CD14-positive monocyte (primary cell): Measurements from ENCODE around the gene DMRT1. TPM values are rescaled to one million over a fixed set of nuclear protein-coding genes. Genes with fewer than 3 reads are reported as not detected.
A peak's percentile ranks its signal among the peaks of the same experiment; 100 is the strongest.

Experiments used
- DNase-seq, 3 donors: peaks; one replicate each; pipeline ENCODE4 v3.0.0-alpha.2; 2011 to 2022
- H2AFZ ChIP-seq: 2 replicates; pipeline ENCODE4 v1.6.0; 2012; ENCODE audit warnings: mild to moderate bottlenecking, low read depth, low read length, inconsistent platforms; ENCODE audit not compliant: insufficient read depth, poor library complexity, severe bottlenecking
- H3K27ac ChIP-seq, 2 donors: 1 replicate in 1 of 2; 2 replicates in 1 of 2; pipeline ENCODE4 v1.5.1; 2012 to 2013; ENCODE audit warnings: low read length in 2 of 2, control low read depth in 1 of 2, inconsistent platforms in 1 of 2, low read depth in 1 of 2, mild to moderate bottlenecking in 1 of 2
- H3K27me3 ChIP-seq, 2 donors: one replicate each; pipeline versions ENCODE4 v1.6.0 to v1.6.1; 2011 to 2013; ENCODE audit warnings: low read length in 2 of 2; ENCODE audit not compliant: control insufficient read depth in 2 of 2, insufficient read depth in 2 of 2
- H3K36me3 ChIP-seq, 2 donors: replicated peaks in 1 of 2; 1 replicate in 1 of 2; 2 replicates in 1 of 2; pipeline versions ENCODE4 v1.5.1 to v1.6.1; 2012 to 2013; ENCODE audit warnings: low read length in 2 of 2, control low read depth in 1 of 2, inconsistent platforms in 1 of 2, mild to moderate bottlenecking in 1 of 2; ENCODE audit not compliant: insufficient read depth in 2 of 2, control insufficient read depth in 1 of 2
- H3K4me1 ChIP-seq, 2 donors: 1 replicate in 1 of 2; 2 replicates in 1 of 2; pipeline versions ENCODE4 v1.5.1 to v1.6.1; 2012 to 2013; ENCODE audit warnings: low read length in 2 of 2, control low read depth in 1 of 2, inconsistent platforms in 1 of 2, mild to moderate bottlenecking in 1 of 2, moderate library complexity in 1 of 2; ENCODE audit not compliant: insufficient read depth in 2 of 2, control insufficient read depth in 1 of 2
- H3K4me2 ChIP-seq: replicated peaks from 2 replicates; pipeline ENCODE3; 2012; ENCODE audit warnings: low read length, moderate library complexity, mild to moderate bottlenecking; ENCODE audit not compliant: poor library complexity, severe bottlenecking; ENCODE audit errors: extremely low read depth
- H3K4me3 ChIP-seq, 3 experiments: fragments of 200-600 bp in 1 of 3; sonication (generic) in 1 of 3; replicated peaks in 1 of 3; 1 replicate in 2 of 3; 2 replicates in 1 of 3; pipeline ENCODE4 v1.5.1; 2011 to 2013; ENCODE audit warnings: low read length in 3 of 3, mild to moderate bottlenecking in 3 of 3, control low read depth in 2 of 3, low read depth in 2 of 3, inconsistent platforms in 1 of 3, moderate library complexity in 1 of 3
- H3K79me2 ChIP-seq: 2 replicates; pipeline ENCODE4 v1.6.0; 2012; ENCODE audit warnings: mild to moderate bottlenecking, control low read depth, inconsistent platforms, low read length, moderate library complexity; ENCODE audit not compliant: insufficient read depth
- H3K9ac ChIP-seq: 2 replicates; pipeline ENCODE4 v1.6.0; 2017; ENCODE audit warnings: low read length, mild to moderate bottlenecking; ENCODE audit not compliant: insufficient read depth, poor library complexity, severe bottlenecking
- H3K9me3 ChIP-seq, 2 donors: replicated peaks in 1 of 2; 1 replicate in 1 of 2; 2 replicates in 1 of 2; pipeline versions ENCODE4 v1.5.1 to v1.6.1; 2012 to 2013; ENCODE audit warnings: low read length in 2 of 2, control low read depth in 1 of 2; ENCODE audit not compliant: control insufficient read depth in 1 of 2, insufficient read depth in 1 of 2
- H4K20me1 ChIP-seq: 2 replicates; pipeline ENCODE4 v1.6.0; 2012; ENCODE audit warnings: mild to moderate bottlenecking, low read length, control low read depth, moderate library complexity; ENCODE audit not compliant: insufficient read depth
- H3K27ac Mint-ChIP-seq, 7 donors: one replicate each; pipeline ENCODE4 v1.8.0; 2020; ENCODE audit warnings: mild to moderate bottlenecking in 7 of 7, mixed read lengths in 7 of 7, moderate library complexity in 6 of 7, inconsistent platforms in 2 of 7
- H3K27me3 Mint-ChIP-seq, 3 donors: one replicate each; pipeline ENCODE4 v1.8.0; 2021 to 2022; ENCODE audit warnings: low read depth in 3 of 3, mild to moderate bottlenecking in 3 of 3, mixed read lengths in 3 of 3, moderate library complexity in 3 of 3, inconsistent platforms in 1 of 3
- H3K36me3 Mint-ChIP-seq, 2 donors: one replicate each; pipeline ENCODE4 v1.8.0; 2020; ENCODE audit warnings: mixed read lengths in 2 of 2, inconsistent platforms in 1 of 2, mild to moderate bottlenecking in 1 of 2
- H3K4me1 Mint-ChIP-seq: one replicate; pipeline ENCODE4 v1.8.0; 2020; ENCODE audit warnings: mild to moderate bottlenecking, mixed read lengths
- H3K4me3 Mint-ChIP-seq, 2 donors: one replicate each; pipeline ENCODE4 v1.8.0; 2020; ENCODE audit warnings: mild to moderate bottlenecking in 2 of 2, mixed read lengths in 2 of 2, moderate library complexity in 1 of 2
- H3K9me3 Mint-ChIP-seq, 7 donors: one replicate each; pipeline ENCODE4 v1.8.0; 2020 to 2022; ENCODE audit warnings: mixed read lengths in 7 of 7, mild to moderate bottlenecking in 6 of 7, moderate library complexity in 6 of 7, inconsistent platforms in 2 of 7
- WGBS: methylation state at CpG from one replicate; pipeline ENCODE4 v1.1.5; 2013; ENCODE audit warnings: missing lambda C conversion rate; ENCODE audit not compliant: insufficient coverage; 5-methylcytosine and 5-hydroxymethylcytosine counted together
- intact Hi-C, 2 donors: fragments of 100-400 bp; cut with micrococcal nuclease; formaldehyde crosslinking; loops; one replicate each; pipeline versions ENCODE4 v1.15.0 to v1.15.1; 2023
- polyA plus RNA-seq, 3 donors: library from polyadenylated mRNA; depleted of rRNA in 1 of 3; unstranded in 2 of 3; stranded (reverse) in 1 of 3; fragments of 300-500 nt in 2 of 3; fragments of >200 nt in 1 of 3; fragmentation: Illumina TruSeq in 2 of 3; gene quantifications; 1 replicate in 2 of 3; 2 replicates in 1 of 3; pipeline ENCODE4 v1.2.3, GENCODE V29; 2012 to 2021
- TF ChIP-seq, protein P1 (sequence below): fragments of 200-600 bp; IDR thresholded peaks from one replicate; pipeline ENCODE4 v1.8.0; 2022; ENCODE audit warnings: antibody characterized with exemption, mild to moderate bottlenecking

Gene DMRT1
- polyA plus RNA-seq, 3 donors: not detected

DNA sequence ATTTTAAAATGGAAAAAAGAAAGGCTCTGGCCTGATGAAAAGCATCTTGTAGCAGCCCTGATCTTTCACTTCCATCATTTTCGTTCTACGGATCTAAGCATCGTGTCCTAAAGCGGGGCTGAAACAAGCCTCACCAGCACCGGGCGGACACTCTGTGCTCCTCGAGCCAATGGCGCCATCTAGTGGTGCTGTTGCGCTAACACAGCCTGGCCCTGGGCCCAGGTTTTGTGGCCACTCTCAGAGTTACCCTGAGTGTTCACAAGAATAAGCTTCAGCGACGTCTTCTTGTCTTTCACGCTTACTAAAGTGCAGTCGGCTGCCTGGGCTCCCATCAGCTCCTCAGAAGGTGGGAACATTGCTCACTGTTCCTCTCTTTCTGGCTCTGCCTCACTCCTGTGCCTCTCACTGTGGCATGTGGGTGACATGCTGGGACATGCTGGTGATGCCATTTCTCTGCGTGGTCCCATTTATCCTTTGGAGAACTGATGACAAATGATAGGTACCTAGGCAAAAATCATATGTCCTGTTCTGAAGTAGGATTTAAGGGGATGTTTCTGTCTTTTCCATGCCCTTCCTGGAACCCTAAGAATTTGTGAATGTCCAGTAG, 167.7 kb downstream of the DMRT1 start:
- Histone ChIP-seq H3K9ac (no peak overlapping the region), H3K4me1 (peaks cover 33 to 41% of the 10 kb centered on the region in 2 donors), H3K27me3 (peaks cover 0 to 1% of the 10 kb centered on the region in 2 donors), H3K4me2 (peak overlapping the region; percentile 3), H3K36me3 (no peaks in the 10 kb centered on the region), H3K27ac (no peak overlapping the region), H3K9me3 (no peaks in the 10 kb centered on the region), H3K79me2 (no peaks in the 10 kb centered on the region), H3K4me3 (no peak overlapping the region), H2AFZ (no peak overlapping the region), H4K20me1 (no peaks in the 10 kb centered on the region)
- Mint-ChIP-seq H3K4me1 (peaks cover 22% of the 10 kb centered on the region), H3K27me3 (peaks cover 2 to 8% (median 2%) of the 10 kb centered on the region in 3 donors), H3K36me3 (no peaks in the 10 kb centered on the region), H3K27ac (peak overlapping the region in 2 of 7 donors; percentile 38 to 71), H3K9me3 (no peaks in the 10 kb centered on the region), H3K4me3 (no peak overlapping the region)
- peak; percentile 69 to 81 (median 79) for DNase-seq
- TF ChIP-seq, protein P1, sequence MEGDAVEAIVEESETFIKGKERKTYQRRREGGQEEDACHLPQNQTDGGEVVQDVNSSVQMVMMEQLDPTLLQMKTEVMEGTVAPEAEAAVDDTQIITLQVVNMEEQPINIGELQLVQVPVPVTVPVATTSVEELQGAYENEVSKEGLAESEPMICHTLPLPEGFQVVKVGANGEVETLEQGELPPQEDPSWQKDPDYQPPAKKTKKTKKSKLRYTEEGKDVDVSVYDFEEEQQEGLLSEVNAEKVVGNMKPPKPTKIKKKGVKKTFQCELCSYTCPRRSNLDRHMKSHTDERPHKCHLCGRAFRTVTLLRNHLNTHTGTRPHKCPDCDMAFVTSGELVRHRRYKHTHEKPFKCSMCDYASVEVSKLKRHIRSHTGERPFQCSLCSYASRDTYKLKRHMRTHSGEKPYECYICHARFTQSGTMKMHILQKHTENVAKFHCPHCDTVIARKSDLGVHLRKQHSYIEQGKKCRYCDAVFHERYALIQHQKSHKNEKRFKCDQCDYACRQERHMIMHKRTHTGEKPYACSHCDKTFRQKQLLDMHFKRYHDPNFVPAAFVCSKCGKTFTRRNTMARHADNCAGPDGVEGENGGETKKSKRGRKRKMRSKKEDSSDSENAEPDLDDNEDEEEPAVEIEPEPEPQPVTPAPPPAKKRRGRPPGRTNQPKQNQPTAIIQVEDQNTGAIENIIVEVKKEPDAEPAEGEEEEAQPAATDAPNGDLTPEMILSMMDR: peak; percentile 99
- WGBS: 10% methylated on average over 14 of the region's 14 CpGs
- intact Hi-C loops: loop anchor here (2.0 to 10.0 kb wide), 5 partner anchors 114 to 534 kb away; no protein-coding TSS in a partner anchor

DNA sequence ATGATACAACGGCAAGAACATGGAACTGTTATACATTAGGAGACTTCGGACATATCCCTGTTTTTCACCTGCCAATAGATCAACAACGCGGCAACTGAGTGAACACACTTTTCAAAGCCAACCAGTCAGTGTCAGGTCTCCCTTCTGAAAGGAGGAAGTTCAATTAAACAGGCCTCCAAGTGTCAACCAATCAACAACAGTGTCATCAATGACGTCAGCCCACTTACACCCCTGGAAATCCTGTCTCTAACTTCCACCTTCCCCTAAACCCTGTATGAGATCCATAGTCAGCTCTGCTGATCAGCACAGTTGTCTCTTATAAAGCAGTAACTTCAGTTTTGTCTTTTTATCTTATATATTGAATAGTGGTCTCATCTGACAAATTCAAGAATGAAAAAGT, 171.5 kb downstream of the DMRT1 start:
- Mint-ChIP-seq H3K27ac (no peak overlapping the region), H3K27me3 (peaks cover 7 to 23% (median 14%) of the 10 kb centered on the region in 3 donors), H3K4me3 (no peak overlapping the region), H3K9me3 (no peaks in the 10 kb centered on the region), H3K4me1 (peaks cover 15% of the 10 kb centered on the region), H3K36me3 (no peaks in the 10 kb centered on the region)
- TF ChIP-seq, protein P1: no peak
- WGBS: 96% methylated on average over 4 of the region's 5 CpGs
- Histone ChIP-seq H3K9me3 (no peaks in the 10 kb centered on the region), H3K9ac (no peak overlapping the region), H4K20me1 (no peaks in the 10 kb centered on the region), H2AFZ (no peak overlapping the region), H3K4me3 (no peak overlapping the region), H3K4me2 (no peak overlapping the region), H3K27ac (no peak overlapping the region), H3K36me3 (no peaks in the 10 kb centered on the region), H3K4me1 (peaks cover 28 to 30% of the 10 kb centered on the region in 2 donors), H3K79me2 (no peaks in the 10 kb centered on the region), H3K27me3 (peaks cover 8 to 12% of the 10 kb centered on the region in 2 donors)
- peak; percentile 36 to 80 (median 49) for DNase-seq
- intact Hi-C loops: no loop called here
